Breast epithelium (tissue), 4 donors: ENCODE results near the gene AXL. TPM values are rescaled to one million over a fixed set of nuclear protein-coding genes. Genes with fewer than 3 reads are reported as not detected.

Experiments used
- DNase-seq, 2 donors: peaks; one replicate each; pipeline ENCODE4 v3.0.0-alpha.2; 2019; ENCODE audit warnings: low spot score in 2 of 2
- H3K27ac ChIP-seq, 2 donors: fragments of 200-600 bp; sonication (generic) in 1 of 2; one replicate each; pipeline ENCODE4 v1.5.1; 2016 to 2019; ENCODE audit warnings: mild to moderate bottlenecking in 1 of 2
- H3K27me3 ChIP-seq, 2 donors: fragments of 200-600 bp; sonication (generic) in 1 of 2; one replicate each; pipeline versions ENCODE4 v1.5.1 to v1.6.0; 2017 to 2019; ENCODE audit warnings: control low read depth in 1 of 2, mild to moderate bottlenecking in 1 of 2
- H3K36me3 ChIP-seq: fragments of 200-600 bp; one replicate; pipeline ENCODE4 v1.5.1; 2019
- H3K4me1 ChIP-seq, 2 donors: fragments of 200-600 bp; sonication (generic); one replicate each; pipeline ENCODE4 v1.5.1; 2016 to 2019; ENCODE audit warnings: control low read depth in 1 of 2
- H3K4me3 ChIP-seq, 3 donors: fragments of 200-600 bp; sonication (generic); 1 replicate in 2 of 3; 2 replicates in 1 of 3; pipeline ENCODE4 v1.5.1; 2016 to 2019; ENCODE audit warnings: mild to moderate bottlenecking in 3 of 3, moderate library complexity in 2 of 3
- H3K9me3 ChIP-seq, 2 donors: fragments of 200-600 bp; sonication (generic) in 1 of 2; one replicate each; pipeline ENCODE4 v1.5.1; 2016 to 2019; ENCODE audit warnings: control low read depth in 1 of 2
- POLR2A ChIP-seq: fragments of 450-650 bp; IDR thresholded peaks from one replicate; pipeline ENCODE4 v1.6.1; 2016; ENCODE audit warnings: antibody characterized with exemption, mild to moderate bottlenecking, moderate library complexity
- POLR2AphosphoS5 ChIP-seq, 3 donors: sonication (generic); formaldehyde crosslinking; IDR thresholded peaks; one replicate each; pipeline ENCODE4 v1.6.1; 2017; ENCODE audit warnings: antibody characterized with exemption in 3 of 3
- intact Hi-C: fragments of 100-400 bp; cut with DNase I; formaldehyde crosslinking; loops from one replicate; pipeline ENCODE4 v1.15.1; 2023; ENCODE audit warnings: low total_unique reads
- total RNA-seq, 3 donors: library from RNA; depleted of rRNA; stranded (reverse); fragments of >200 nt; gene quantifications; one replicate each; pipeline ENCODE4 v1.1.0, GENCODE V29; 2016
- TF ChIP-seq, protein P1 (sequence below), 3 donors: fragments of 450-650 bp; IDR thresholded peaks; one replicate each; pipeline ENCODE4 v1.5.1; 2016 to 2017; ENCODE audit warnings: antibody characterized with exemption in 3 of 3, mild to moderate bottlenecking in 3 of 3, moderate library complexity in 3 of 3

AXL gene
- total RNA-seq, 3 donors from 2014 or later = 29.0 to 89.8 (median 36.4) TPM

DNA sequence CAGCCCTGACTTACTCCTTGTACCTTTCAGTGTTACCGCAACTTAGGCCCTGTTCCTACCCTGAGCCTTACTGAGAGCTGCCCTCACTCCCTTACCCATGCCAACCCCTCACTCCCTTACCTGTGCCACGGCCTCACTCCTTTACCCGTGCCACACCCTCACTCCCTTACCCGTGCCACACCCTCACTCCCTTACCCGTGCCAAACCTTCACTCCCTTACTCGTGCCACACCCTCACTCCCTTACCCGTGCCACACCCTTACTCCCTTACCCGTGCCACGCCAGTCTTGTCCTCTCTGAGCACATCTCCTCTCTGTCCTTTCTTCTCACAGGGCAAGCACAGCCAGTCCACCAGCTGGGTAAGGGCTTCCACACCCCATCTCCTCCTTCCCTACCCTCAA, 20.3 kb downstream of the AXL start:
- no peaks in the 10 kb centered on the region for H3K36me3 ChIP-seq
- no peak for DNase-seq
- no peaks in the 10 kb centered on the region for H3K27me3 ChIP-seq

DNA sequence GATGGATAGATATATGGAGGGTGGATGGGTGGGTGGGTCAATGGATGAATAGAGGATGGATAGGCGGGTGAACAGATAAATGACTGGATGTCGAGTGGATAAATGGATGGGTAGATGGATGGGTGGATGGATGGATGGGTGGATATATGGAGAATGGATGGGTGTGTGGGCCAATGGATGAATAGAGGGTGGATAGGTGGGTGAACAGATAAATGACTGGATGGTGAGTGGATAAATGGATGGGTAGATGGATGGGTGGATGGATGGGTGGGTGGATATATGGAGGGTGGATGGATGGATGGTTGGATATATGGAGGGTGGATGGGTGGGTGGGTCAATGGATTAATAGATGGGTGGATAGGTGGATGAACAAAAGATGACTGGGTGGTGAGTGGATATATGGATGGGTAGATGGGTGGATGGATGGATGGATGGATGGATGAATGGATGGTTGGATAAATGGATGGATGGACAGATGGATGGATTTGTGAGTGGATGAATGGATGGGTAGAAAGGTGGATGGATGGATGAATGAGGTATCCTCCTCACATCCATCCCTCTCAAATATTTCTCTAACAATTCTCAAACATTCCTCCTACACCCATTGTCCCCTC, 21.0 kb downstream of the AXL start:
- Histone ChIP-seq H3K27me3 (no peaks in the 10 kb centered on the region), H3K4me3 (no peak overlapping the region), H3K27ac (no peak overlapping the region), H3K4me1 (no peaks in the 10 kb centered on the region), H3K36me3 (no peaks in the 10 kb centered on the region), H3K9me3 (no peaks in the 10 kb centered on the region)
- DNase-seq = no peak
- TF ChIP-seq POLR2A (no peak), POLR2AphosphoS5 (IDR thresholded peaks at IDR 0.05) (no peak)
- TF ChIP-seq, protein P1, sequence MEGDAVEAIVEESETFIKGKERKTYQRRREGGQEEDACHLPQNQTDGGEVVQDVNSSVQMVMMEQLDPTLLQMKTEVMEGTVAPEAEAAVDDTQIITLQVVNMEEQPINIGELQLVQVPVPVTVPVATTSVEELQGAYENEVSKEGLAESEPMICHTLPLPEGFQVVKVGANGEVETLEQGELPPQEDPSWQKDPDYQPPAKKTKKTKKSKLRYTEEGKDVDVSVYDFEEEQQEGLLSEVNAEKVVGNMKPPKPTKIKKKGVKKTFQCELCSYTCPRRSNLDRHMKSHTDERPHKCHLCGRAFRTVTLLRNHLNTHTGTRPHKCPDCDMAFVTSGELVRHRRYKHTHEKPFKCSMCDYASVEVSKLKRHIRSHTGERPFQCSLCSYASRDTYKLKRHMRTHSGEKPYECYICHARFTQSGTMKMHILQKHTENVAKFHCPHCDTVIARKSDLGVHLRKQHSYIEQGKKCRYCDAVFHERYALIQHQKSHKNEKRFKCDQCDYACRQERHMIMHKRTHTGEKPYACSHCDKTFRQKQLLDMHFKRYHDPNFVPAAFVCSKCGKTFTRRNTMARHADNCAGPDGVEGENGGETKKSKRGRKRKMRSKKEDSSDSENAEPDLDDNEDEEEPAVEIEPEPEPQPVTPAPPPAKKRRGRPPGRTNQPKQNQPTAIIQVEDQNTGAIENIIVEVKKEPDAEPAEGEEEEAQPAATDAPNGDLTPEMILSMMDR (IDR thresholded peaks at IDR 0.05) = no peak
- intact Hi-C loops = no loop called here

More for the DNA sequence above, 20.3 kb downstream of the AXL start:
- H3K4me3 ChIP-seq = no peak overlapping the region
- TF ChIP-seq POLR2AphosphoS5 (IDR thresholded peaks at IDR 0.05) = no peak
- no peak overlapping the region for H3K27ac ChIP-seq
- H3K4me1 ChIP-seq = no peaks in the 10 kb centered on the region
- H3K9me3 ChIP-seq = no peaks in the 10 kb centered on the region
- intact Hi-C loops = no loop called here

DNA sequence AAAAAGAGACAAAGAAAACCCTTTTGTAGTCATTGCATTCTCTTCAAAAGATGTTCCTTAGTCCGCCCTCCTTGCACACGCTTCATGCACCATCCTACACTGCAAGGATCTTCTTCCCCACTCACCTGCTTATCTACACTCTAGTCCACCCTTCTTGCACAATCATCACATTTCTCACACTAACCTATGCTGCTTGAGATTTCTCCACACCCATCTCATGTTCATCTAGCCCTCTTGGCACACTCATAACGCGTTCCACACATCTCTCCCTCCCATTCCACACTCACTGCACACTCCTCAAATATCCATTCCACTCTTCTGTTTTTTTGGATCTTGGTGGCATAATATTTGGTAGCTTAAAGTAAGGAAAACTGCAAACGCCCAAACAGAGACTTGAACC, 22.8 kb downstream of the AXL start:
- DNase-seq = no peak
- H3K4me1 ChIP-seq = no peaks in the 10 kb centered on the region
- intact Hi-C loops = no loop called here

DNA sequence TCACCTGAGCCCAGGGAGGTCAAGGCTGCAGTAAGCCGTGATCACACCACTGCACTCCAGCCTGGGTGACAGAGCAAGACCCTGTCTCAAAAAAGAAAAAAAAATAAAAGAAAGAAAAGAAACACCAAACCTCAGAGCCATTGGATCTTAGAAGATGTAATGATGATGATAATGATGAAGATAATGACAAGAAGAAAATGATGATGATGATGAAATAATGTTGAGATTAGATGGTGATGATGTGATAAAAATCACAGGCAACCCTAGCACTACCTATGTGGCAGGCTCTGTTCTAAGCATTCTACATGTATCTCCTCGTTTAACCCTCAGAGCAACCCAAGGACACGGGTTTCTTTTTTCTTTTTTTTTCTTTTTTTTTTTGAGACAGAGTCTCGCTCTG, 25.1 kb downstream of the AXL start:
- no peak overlapping the region for H3K27ac ChIP-seq
- no peaks in the 10 kb centered on the region for H3K27me3 ChIP-seq
- intact Hi-C loops = no loop called here
- no peaks in the 10 kb centered on the region for H3K9me3 ChIP-seq
- no peaks in the 10 kb centered on the region for H3K36me3 ChIP-seq
- no peaks in the 10 kb centered on the region for H3K4me1 ChIP-seq
- no peak for DNase-seq
- no peak for TF ChIP-seq POLR2AphosphoS5 (IDR thresholded peaks at IDR 0.05)
- TF ChIP-seq, protein P1 (IDR thresholded peaks at IDR 0.05) = no peak
- no peak for TF ChIP-seq POLR2A
- no peak overlapping the region for H3K4me3 ChIP-seq

More for the DNA sequence above, 22.8 kb downstream of the AXL start:
- TF ChIP-seq, protein P1 (IDR thresholded peaks at IDR 0.05) = no peak
- TF ChIP-seq POLR2A (no peak), POLR2AphosphoS5 (IDR thresholded peaks at IDR 0.05) (no peak)
- Histone ChIP-seq H3K27me3 (no peaks in the 10 kb centered on the region), H3K27ac (no peak overlapping the region), H3K4me3 (no peak overlapping the region), H3K9me3 (no peaks in the 10 kb centered on the region), H3K36me3 (no peaks in the 10 kb centered on the region)

DNA sequence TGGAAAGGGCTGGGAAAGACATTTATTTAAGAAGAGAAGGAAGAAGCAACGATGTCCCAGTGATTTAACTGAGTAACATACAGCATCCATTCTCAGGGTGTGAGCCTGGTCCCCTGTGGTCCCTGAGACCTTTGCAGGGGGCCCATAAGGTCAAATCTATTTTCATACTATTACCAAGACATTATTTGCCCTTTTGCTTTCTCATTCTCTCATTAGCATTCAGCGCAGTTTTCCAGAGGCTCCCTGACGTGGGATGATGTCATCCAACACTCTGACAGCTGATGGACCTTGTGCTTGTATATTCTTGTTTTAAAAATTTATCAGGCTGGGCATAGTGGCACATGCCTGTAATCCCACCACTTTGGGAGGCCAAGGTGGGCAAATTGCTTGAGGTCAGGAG, 26.8 kb downstream of the AXL start:
- no peak overlapping the region for H3K27ac ChIP-seq
- H3K9me3 ChIP-seq = no peaks in the 10 kb centered on the region
- TF ChIP-seq, protein P1 (IDR thresholded peaks at IDR 0.05) = no peak
- TF ChIP-seq POLR2AphosphoS5 (IDR thresholded peaks at IDR 0.05) = no peak
- no peak for TF ChIP-seq POLR2A
- no peak overlapping the region for H3K4me3 ChIP-seq
- H3K36me3 ChIP-seq = no peaks in the 10 kb centered on the region
- H3K27me3 ChIP-seq = no peaks in the 10 kb centered on the region
- intact Hi-C loops = no loop called here
- H3K4me1 ChIP-seq = no peaks in the 10 kb centered on the region
- DNase-seq = no peak
